Activated CD4-positive, alpha-beta T cell treated with anti-CD3 and anti-CD28 coated beads for 24 hours (primary cell): Measurements from ENCODE around the gene CARS2.
A peak's percentile ranks its signal among the peaks of the same experiment; 100 is the strongest.
"Not testable (repeated sequence)": the region's sequence is repeated elsewhere in the genome, so short reads cannot be mapped to it uniquely, and the experiment has no call there.

Experiments
- DNase-seq, 2 donors: peaks; one replicate each; pipeline ENCODE4 v3.0.0-alpha.2; 2020; ENCODE audit warnings: low read depth in 2 of 2

CARS2 gene, protein sequence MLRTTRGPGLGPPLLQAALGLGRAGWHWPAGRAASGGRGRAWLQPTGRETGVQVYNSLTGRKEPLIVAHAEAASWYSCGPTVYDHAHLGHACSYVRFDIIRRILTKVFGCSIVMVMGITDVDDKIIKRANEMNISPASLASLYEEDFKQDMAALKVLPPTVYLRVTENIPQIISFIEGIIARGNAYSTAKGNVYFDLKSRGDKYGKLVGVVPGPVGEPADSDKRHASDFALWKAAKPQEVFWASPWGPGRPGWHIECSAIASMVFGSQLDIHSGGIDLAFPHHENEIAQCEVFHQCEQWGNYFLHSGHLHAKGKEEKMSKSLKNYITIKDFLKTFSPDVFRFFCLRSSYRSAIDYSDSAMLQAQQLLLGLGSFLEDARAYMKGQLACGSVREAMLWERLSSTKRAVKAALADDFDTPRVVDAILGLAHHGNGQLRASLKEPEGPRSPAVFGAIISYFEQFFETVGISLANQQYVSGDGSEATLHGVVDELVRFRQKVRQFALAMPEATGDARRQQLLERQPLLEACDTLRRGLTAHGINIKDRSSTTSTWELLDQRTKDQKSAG

DNA sequence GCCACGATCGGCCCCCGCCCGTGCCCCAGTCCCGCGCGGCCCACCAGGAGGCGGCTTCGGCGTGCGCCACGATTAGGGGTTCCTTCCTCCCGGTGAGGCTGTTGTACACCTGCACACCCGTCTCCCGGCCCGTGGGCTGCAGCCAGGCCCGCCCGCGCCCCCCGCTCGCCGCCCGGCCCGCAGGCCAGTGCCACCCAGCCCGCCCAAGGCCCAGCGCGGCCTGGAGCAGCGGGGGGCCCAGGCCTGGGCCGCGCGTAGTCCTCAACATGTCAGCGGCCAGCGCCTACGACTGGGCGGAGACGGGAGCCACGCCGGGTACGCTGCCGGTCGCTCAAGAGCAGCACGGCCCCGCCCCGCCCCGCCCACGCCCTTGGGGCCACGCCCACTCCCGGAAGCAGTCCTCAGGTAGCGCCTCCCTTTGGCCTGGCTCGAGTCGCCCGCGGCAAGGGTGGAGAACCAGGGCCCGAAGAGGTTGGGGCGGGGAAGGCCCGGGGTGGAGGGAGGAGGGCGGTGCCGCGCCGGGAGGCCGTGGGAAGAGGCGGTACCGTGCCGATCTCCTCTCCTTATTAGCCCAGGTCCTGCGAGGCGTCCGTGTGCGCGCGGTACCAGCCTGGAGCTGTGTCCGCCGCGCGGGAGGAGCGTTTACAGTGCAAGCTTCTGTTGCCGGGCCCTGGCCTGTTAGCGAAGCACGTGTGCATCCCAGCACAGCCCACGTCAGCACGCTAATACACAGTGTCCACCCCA, at the start of gene CARS2:
TSS of gene CARS2 (minus strand) at position 291 of the 744 bp plus-strand sequence. CDS start at position 268, 23 bp downstream.
- DNase-seq = peak; percentile 90 to 92

DNA sequence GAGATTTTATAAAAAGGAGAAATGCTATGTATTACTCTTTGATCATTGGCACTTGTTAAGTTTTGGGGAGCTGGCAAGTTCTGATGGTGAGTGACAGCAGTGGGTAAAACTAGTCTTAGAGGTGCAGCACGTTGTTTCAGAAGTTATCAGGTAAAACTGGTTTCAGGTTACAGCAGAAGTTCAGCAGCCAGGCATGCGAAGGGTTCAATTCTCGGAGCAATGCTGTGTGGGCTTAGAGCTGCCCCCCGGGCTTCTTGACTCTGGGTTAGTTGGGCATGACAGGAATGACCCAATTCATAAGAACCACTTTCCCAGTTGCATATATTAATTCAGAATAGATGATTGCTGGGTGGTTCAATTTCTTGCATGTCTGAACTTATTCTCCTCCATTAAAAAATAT, 42.4 kb upstream of the CARS2 start:
- DNase-seq = no peak

DNA sequence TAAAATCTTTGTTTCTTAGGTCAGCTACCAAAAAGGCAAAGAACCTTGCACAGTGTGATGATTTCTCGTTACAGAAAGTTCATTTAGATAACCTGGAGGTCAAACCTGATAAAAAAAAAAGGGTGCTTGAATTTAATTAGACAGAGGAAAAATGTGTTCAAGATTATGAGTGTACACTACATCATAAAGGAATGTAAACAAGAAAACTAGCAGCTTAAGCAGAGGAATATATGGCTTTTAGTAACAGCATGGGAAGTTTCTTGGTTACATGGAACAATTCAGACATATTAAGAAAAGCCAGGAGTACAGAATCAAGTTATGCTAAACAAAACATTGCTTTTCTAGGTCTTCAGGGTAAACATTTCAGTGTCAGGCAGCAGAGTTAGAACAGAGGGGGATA, 40.5 kb upstream of the CARS2 start:
- no peak for DNase-seq

DNA sequence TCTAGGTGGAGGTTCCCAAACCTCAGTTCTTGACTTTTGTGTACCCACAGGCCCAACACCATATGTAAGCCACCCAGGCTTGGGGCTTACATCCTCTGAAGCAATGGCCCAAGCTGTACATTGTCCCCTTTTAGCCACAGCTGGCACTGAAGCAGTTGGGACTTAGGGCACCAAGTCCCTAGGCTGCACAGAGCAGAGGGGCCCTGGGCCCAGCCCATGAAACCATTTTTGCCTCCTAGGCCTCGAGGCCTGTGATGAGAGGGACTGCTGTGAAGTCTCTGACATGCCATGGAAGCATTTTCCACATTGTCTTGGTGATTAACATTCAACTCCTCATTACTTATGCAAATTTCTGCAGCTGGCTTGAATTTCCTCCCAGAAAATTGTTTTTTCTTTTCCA, 37.8 kb upstream of the CARS2 start:
- no peak for DNase-seq

DNA sequence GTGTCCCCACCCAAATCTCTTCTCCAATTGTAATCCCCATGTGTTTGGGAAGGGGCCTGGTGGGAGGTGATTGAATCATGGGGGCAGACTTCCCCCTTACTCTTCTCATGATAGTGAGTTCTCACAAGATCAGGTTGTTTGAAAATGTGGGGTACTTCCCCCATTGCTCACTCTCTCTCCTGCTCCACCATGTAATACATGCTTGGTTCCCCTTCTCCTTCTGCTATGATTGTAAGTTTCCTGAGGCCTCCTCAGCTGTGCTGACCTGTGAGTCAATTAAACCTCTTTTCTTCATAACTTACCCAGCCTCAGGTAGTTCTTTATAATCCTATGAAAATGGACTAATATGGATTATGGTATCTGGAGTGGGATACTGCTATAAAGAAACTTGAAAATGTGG, 31.6 kb upstream of the CARS2 start:
- DNase-seq = no peak

DNA sequence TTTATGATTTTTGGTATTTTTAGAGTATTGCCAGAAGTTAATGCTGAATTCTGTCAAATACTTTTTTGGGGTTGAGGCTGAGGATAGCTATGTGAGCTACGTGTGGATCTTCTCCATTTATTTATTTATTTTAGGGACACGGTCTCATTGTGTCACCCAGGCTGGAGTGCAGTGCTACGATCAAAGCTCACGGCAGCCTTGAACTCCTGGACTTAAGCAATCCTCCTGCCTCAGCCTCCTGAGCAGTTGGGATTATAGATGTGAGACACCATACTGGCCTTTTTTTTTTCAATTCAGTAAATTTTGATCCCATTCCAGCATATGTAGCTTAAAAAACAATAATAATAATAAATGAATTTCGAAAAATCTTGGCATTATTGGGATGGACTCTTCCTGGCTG, 28.6 kb upstream of the CARS2 start:
- DNase-seq = no peak

DNA sequence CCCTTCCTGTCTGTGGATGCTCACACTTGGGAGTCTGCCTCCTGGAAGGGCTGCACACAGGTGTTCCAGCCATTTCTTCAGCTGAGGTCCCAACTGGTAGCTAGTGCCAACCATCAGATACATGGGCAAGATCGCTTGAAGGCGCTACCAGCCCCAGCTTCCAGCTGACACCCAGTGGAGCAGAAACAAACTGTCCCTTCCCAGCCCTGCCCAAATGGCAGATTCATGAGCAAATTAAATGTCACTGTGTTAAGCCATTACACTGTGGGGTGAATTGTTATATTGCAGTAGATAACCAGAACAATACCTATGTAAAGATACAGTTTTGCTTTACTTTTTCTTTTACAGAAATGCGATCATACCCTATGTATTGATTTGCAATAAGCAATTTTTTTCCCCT, 25.2 kb upstream of the CARS2 start:
- no peak for DNase-seq

DNA sequence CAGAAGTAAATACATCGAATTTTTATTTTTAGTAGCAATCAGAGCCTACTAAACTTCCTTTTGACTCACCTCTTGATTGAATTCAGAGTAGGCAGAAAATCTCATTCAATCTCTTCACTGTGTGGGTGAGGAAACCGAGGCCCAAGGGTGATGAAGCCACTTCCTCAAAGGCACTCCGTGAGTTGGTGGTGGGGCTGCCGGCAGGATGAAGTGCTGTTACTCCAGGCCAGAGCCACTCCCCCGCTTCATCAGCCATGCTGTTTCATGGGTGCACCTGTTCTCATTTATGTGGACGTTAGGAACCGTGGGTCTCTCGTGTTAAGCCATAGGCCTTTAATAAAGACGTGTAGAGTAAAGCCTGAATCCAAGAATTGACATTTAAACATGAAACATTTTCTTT, 20.8 kb upstream of the CARS2 start:
- DNase-seq = peak; percentile 42 to 53

DNA sequence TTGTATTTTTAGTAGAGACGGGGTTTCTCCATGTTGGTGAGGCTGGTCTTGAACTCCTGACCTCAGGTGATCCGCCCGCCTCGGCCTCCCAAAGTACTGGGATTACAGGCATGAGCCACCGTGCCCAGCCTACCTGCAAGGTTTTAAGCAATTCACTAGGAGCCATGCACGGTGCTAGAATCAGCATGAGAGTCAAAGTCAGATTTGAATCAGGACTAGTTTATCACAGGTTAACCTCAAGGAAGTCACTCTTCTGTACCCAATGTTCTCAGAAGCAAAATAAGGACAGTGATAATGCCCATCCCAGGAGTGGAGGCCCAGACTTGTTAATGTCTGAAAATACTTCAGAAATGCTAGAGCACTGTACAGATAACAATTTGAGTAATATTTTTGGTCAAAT, 20.2 kb upstream of the CARS2 start:
- not testable (repeated sequence) for DNase-seq

DNA sequence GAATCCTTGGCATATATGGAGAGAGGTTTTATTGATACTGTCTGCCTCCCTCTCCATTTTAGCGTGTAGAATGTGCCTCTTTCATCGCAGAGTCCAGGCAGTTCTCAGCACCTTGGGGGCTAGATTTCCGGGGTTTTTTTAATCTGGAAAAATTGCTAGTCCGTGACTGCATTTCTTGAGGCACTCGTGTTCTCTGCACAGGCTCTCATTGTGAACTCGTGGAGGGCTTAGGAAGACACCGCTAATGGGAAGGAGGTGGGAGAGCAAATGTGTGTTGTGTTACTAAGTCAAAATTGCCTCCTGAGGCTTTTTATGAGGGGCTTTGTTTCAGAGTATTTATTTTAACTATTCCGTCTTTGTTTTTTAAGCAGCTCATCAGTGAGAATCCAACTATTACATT, 17.7 kb upstream of the CARS2 start:
- DNase-seq = no peak

DNA sequence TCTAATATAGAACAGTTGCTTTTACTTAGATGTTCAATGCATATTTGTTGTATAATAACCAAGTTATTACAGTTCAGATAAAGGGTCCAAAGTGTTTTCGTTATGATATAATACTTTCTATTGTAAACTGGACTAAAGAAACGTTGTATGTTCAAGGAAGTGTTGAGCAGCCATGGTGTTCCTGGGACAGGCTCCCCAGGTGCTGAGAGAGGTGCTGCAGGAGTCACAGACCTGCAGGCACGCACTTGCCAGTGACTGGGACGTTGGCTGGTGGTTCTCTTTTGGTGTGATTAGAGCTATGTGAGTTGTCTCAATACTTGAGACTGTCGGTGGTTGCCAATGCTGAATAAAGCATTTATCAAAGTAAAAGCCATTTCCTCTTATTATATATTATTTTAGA, 17.1 kb upstream of the CARS2 start:
- no peak for DNase-seq

DNA sequence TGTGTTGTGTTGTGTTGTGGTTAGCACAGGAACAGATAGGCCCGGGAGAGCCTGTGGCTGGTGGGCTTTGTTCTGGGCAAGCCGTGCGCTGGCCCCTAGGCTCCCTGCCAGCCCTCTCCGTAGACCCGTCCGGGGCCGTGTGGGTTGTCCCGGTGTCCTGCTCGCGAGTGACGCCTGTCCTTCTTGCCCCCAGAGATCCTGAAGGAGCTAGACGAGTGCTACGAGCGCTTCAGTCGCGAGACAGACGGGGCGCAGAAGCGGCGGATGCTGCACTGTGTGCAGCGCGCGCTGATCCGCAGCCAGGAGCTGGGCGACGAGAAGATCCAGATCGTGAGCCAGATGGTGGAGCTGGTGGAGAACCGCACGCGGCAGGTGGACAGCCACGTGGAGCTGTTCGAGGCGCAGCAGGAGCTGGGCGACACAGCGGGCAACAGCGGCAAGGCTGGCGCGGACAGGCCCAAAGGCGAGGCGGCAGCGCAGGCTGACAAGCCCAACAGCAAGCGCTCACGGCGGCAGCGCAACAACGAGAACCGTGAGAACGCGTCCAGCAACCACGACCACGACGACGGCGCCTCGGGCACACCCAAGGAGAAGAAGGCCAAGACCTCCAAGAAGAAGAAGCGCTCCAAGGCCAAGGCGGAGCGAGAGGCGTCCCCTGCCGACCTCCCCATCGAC, 13.3 kb upstream of the CARS2 start:
- no peak for DNase-seq

DNA sequence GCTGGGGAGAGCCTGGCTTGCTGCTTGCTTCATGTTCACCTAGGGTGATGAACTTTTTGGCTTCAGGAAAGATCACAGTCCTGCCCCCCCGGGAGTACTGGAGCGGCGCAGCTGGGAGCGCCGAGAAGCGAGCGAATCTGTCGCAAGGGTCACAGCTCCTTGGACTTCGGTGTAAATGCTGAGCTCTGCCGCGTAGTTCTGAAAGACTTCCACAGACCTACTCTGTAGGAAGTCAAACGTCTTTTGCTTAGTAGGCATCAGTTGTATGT, 10.3 kb upstream of the CARS2 start:
- no peak for DNase-seq

DNA sequence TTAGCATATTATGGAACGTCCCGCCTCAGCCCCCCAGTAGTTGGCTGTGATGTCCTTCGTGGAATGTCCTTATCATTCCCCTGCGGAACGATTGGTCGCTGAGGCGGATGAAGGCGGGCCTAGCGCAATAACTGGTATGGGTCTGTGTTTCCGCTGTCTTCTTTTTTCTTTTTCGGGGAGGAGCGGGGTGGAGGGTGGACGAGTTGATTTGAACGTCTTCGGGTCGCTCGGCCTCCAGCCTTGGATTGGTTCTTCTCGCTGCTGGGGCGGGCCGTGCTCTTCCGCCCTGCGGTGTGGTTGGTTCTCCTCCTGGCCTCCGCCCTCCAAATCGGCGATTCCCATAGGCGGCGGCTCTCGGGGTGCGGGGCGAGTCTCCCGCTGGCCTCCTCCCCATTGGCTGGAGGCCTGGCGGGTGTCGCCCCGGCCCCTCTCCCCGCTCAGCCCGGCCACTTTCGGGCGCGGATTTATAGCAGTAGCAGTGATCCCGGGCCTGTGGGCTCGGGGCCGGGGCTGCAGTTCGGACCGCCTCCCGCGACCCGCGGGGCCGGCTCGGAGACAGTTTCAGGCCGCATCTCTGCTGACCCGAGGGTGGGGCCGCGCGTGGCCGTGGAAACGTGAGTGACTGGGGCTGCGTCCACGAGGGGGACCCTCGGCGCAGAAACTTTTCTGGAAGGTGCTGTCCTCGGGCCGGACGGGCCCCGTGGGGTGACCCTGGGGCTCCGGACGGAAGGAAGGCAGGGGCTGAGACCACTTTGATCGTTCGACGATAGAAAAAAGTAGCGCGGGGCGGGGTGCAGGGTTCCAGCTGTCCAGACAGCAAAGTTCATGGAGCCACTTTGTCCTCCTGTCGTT, 9.7 kb upstream of the CARS2 start:
- peak; percentile 87 to 89 for DNase-seq

DNA sequence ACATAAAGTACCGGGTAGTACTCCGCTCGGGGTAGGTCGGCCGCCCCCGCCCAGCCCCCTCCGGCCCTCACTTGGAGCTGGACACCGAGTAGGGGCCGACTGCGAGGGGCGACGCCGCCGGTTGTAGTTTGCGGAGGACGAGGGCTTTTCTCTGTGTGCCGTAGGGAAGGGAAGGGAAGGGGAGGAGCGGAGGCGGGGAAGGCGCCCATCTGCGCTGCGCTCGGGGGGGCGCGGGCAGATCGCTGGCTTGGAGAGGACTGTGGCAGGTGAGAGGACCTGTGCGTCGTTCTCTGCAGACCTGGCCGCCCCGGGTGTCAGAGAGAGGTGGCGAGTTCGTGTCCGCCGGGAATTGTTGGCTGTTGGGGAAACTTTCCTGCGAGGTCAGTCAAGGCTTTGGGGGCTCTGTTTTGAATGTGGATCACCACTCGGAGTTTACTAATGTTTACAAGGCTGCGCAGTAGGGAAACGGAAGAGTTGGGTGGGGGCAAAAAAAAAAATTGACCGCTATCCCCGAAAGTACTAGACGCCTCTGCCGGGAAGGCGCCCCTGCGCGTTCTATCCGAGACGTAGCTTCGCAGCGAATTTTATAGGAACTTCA, 9.0 kb upstream of the CARS2 start:
- peak in 1 of 2 donors; percentile 27 for DNase-seq

DNA sequence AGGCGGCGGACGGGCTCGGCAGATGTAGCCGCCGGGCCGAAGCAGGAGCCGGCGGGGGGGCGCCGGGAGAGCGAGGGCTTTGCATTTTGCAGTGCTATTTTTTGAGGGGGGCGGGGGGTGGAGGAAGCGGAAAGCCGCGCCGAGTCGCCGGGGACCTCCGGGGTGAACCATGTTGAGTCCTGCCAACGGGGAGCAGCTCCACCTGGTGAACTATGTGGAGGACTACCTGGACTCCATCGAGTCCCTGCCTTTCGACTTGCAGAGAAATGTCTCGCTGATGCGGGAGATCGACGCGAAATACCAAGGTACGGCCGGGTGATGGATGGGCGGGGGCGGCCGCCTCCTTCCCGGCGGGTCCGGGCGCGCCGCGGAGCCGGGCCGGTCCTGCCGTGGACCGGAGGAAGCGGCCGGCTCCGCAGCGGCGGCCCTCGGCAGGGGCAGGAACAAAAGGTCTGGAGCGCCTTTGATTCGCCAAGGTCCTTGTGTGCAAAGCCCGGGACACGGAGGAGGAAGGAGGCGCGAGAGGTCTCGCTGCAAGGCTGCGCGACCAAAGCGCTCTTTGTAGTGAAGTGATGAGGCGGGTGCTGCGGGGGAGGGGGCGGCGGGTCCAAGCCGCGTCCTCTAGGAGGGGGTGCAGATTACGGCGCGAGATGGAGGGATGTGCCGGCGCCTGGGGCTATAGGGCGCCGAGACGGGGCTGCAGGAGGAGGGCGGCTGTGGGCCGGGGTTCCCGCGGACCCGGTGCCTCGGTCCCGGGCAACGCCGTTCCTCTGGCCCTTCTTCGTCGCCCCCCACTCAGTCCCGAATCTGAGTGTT, 8.3 kb upstream of the CARS2 start:
- DNase-seq = peak; percentile 46 to 51

DNA sequence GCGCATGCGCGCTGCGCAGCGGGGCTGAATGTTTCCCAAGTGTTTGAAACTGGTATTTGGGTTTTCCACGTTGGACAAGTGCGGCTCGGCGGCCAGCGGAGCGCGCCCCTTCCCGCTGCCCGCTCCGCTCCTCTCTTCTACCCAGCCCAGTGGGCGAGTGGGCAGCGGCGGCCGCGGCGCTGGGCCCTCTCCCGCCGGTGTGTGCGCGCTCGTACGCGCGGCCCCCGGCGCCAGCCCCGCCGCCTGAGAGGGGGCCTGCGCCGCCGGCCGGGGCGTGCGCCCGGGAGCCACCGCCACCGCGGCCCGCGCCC, 7.7 kb upstream of the CARS2 start, which contains the start of gene ING1:
TSS of gene ING1 (plus strand) at position 59 of the 311 bp plus-strand sequence. CDS start 450 bp downstream, outside the sequence.
- no peak for DNase-seq

DNA sequence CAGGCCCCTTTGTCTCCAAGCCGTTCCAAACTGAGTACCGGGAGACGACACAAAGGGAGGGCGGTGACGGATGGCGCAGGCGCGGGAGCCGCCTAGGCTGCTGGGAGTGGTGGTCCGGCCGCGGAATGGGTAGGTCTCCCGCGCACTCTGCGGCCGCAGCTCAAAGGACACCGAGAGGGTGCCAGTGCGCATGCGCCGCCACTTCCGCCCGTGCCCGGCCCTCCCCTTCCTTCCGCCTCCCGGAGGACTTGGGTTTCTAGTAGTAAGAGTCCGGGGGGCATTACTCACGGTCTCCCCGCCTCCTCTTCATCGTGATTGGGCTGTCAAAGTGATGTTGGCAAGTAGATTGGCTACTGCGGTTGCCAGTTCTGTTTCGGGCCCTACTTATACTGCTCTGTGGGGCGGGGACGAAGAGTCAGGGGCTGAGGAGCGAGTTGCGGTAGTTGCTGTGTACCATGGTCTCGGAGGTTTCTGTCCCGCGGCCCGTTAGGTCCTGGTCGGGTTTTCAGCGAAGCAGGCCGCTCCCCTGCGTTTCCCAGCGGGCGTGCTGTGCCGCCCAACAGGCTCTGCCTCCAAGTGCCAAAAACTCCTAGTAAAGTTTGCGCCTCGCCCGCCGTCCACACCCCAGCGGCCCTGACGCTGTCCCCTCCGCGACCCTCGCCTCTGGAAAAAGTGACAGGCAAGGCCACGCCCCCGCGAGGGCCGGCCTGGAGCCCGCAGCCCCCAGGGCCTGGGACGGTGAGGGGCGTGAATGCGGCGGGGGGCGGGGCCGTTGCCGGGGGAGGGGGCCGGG, 7.1 kb upstream of the CARS2 start:
- peak; percentile 98 for DNase-seq

DNA sequence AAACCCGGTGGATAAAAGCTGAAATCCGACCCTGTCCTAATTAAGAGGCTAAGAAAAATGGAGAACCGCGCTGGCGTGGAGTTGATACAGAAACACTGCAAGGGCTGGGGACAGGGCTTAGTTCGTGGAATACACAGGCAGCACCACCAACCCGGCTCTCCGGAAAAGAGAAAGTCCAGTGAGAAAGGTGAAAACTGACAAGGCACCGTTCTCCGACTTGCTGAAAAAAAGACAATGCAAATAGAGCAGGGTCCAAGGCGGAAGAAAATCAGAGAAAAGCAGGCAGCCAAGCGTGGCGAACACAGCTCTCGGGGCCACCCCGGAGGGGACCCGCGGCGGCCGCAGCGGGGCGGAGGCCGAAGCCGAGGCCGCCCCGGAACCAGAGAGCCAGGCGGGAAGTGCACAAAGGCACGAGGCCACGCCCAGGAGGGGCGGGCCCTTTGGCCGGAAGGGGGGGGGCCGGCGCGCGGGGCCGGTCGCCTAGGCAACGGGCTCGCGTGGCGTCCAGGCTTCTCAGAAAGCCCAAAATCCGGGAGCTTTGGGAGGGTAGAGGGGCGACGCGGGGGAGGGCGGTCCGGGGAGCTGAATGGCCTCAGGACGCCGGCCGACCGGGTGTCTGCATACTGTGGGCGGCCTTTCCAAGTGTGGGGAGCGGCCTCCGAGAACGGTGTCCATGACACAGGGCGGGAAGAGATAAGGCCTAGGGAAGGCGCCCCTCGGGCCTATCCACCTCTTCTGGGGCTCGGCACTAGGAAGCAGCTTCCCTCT, 6.3 kb upstream of the CARS2 start:
- peak; percentile 72 to 83 for DNase-seq
